NT2/D1 (cell line): ENCODE measurements around the gene HOXA11.

Experiments
- DNase-seq: peaks from one replicate; pipeline ENCODE4 v3.0.0-alpha.2; 2011; ENCODE audit warnings: low read depth, low spot score
- H3K27me3 ChIP-seq: 2 replicates; pipeline ENCODE4 v1.6.0; 2011; ENCODE audit warnings: mild to moderate bottlenecking; ENCODE audit not compliant: insufficient read length, insufficient read depth
- H3K36me3 ChIP-seq: 2 replicates; pipeline ENCODE4 v1.6.1; 2011; ENCODE audit warnings: mild to moderate bottlenecking, low read length, mixed read lengths; ENCODE audit not compliant: insufficient read depth, insufficient read length
- H3K4me1 ChIP-seq: 2 replicates; pipeline ENCODE4 v1.5.1; 2011; ENCODE audit not compliant: insufficient read depth, insufficient read length
- H3K4me3 ChIP-seq: 2 replicates; pipeline ENCODE4 v1.5.1; 2011; ENCODE audit warnings: low read depth; ENCODE audit not compliant: insufficient read length
- H3K9ac ChIP-seq: 2 replicates; pipeline ENCODE4 v1.6.0; 2011; ENCODE audit warnings: low read depth; ENCODE audit not compliant: insufficient read length
- H3K9me3 ChIP-seq: 2 replicates; pipeline ENCODE4 v1.5.1; 2011; ENCODE audit warnings: mild to moderate bottlenecking, low read length; ENCODE audit not compliant: insufficient read depth
- SUZ12 ChIP-seq: IDR thresholded peaks from 2 replicates; pipeline ENCODE4 v1.6.1; 2011; ENCODE audit not compliant: insufficient read length, insufficient read depth; ENCODE audit errors: extremely low read depth
- YY1 ChIP-seq: IDR thresholded peaks from 2 replicates; pipeline ENCODE4 v1.6.1; 2011; ENCODE audit not compliant: insufficient read length, insufficient read depth
- ZNF274 ChIP-seq: IDR thresholded peaks from 2 replicates; pipeline ENCODE4 v1.6.1; 2011; ENCODE audit warnings: mild to moderate bottlenecking, low read depth, low read length

HOXA11 gene

GRCh38 chr7:27185013-27185853, at the start of gene HOXA11:
HOXA11 (minus strand) TSS chr7:27185232; CDS start chr7:27185144, 88 bp downstream.
- Histone ChIP-seq H3K9ac (peak within 1 kb of the TSS; percentile 42), H3K36me3 (no peaks in the 10 kb centered on the region), H3K27me3 (peaks cover 100% of the 10 kb centered on the region), H3K9me3 (no peaks in the 10 kb centered on the region), H3K4me3 (peak within 1 kb of the TSS; percentile 23), H3K4me1 (peaks cover 28% of the 10 kb centered on the region)
- DNase-seq, result no peak
- peak; percentile 0 for TF ChIP-seq SUZ12
- TF ChIP-seq YY1, result no peak

GRCh38 chr7:27229448-27229847, 44.4 kb upstream of the HOXA11 start:
- Histone ChIP-seq H3K9me3 (no peaks in the 10 kb centered on the region), H3K27me3 (peaks cover 73% of the 10 kb centered on the region)
- TF ChIP-seq SUZ12 (no peak), YY1 (no peak), ZNF274 (no peak)

GRCh38 chr7:27224983-27225934, 40.2 kb upstream of the HOXA11 start:
- TF ChIP-seq YY1 (no peak), SUZ12 (peak; percentile 96)
- H3K9me3 ChIP-seq, result no peaks in the 10 kb centered on the region
- peak overlapping the region; percentile 72 for H3K9ac ChIP-seq
- no peak for DNase-seq
- H3K36me3 ChIP-seq, result no peaks in the 10 kb centered on the region
- peaks cover 78% of the 10 kb centered on the region for H3K27me3 ChIP-seq
- H3K4me1 ChIP-seq, result no peaks in the 10 kb centered on the region
- H3K4me3 ChIP-seq, result peak overlapping the region; percentile 36

More at GRCh38 chr7:27229448-27229847, 44.4 kb upstream of the HOXA11 start:
- no peak overlapping the region for H3K9ac ChIP-seq
- no peaks in the 10 kb centered on the region for H3K4me1 ChIP-seq
- H3K4me3 ChIP-seq, result no peak overlapping the region
- H3K36me3 ChIP-seq, result no peaks in the 10 kb centered on the region
- no peak for DNase-seq

GRCh38 chr7:27223941-27224575, 39.0 kb upstream of the HOXA11 start:
- TF ChIP-seq YY1, result no peak
- TF ChIP-seq SUZ12, result no peak
- no peak for TF ChIP-seq ZNF274
- Histone ChIP-seq H3K27me3 (peaks cover 70% of the 10 kb centered on the region), H3K4me3 (no peak overlapping the region), H3K36me3 (no peaks in the 10 kb centered on the region), H3K9me3 (no peaks in the 10 kb centered on the region), H3K9ac (no peak overlapping the region), H3K4me1 (peaks cover 4% of the 10 kb centered on the region)
- no peak for DNase-seq

GRCh38 chr7:27221201-27221797, 36.3 kb upstream of the HOXA11 start:
- H3K4me3 ChIP-seq, result no peak overlapping the region
- no peaks in the 10 kb centered on the region for H3K36me3 ChIP-seq
- peaks cover 54% of the 10 kb centered on the region for H3K27me3 ChIP-seq
- TF ChIP-seq YY1 (no peak), SUZ12 (no peak), ZNF274 (no peak)
- peaks cover 4% of the 10 kb centered on the region for H3K4me1 ChIP-seq
- DNase-seq, result no peak
- H3K9me3 ChIP-seq, result no peaks in the 10 kb centered on the region
- no peak overlapping the region for H3K9ac ChIP-seq

GRCh38 chr7:27220440-27220955, 35.5 kb upstream of the HOXA11 start:
- Histone ChIP-seq H3K4me1 (peaks cover 6% of the 10 kb centered on the region), H3K9me3 (no peaks in the 10 kb centered on the region), H3K27me3 (peaks cover 54% of the 10 kb centered on the region), H3K4me3 (no peak overlapping the region), H3K9ac (no peak overlapping the region), H3K36me3 (no peaks in the 10 kb centered on the region)
- DNase-seq, result no peak
- TF ChIP-seq YY1 (no peak), SUZ12 (no peak), ZNF274 (no peak)

GRCh38 chr7:27219821-27220220, 34.8 kb upstream of the HOXA11 start:
- Histone ChIP-seq H3K4me3 (no peak overlapping the region), H3K4me1 (peaks cover 6% of the 10 kb centered on the region), H3K27me3 (peaks cover 49% of the 10 kb centered on the region), H3K9ac (no peak overlapping the region), H3K9me3 (no peaks in the 10 kb centered on the region), H3K36me3 (no peaks in the 10 kb centered on the region)
- DNase-seq, result no peak
- TF ChIP-seq YY1, result no peak
- TF ChIP-seq SUZ12, result no peak
- TF ChIP-seq ZNF274, result no peak
